CD4-positive, alpha-beta T cell treated with Interleukin-6 for 4 hours (primary cell): ENCODE measurements around the gene CRKL.
A peak's percentile ranks its signal among the peaks of the same experiment; 100 is the strongest.
"Not testable (repeated sequence)": the region's sequence is repeated elsewhere in the genome, so short reads cannot be mapped to it uniquely, and the experiment has no call there.

Experiments used
- DNase-seq: peaks from one replicate; pipeline ENCODE4 v3.0.0-alpha.2; 2020; ENCODE audit warnings: mixed read lengths

The CRKL gene

DNA sequence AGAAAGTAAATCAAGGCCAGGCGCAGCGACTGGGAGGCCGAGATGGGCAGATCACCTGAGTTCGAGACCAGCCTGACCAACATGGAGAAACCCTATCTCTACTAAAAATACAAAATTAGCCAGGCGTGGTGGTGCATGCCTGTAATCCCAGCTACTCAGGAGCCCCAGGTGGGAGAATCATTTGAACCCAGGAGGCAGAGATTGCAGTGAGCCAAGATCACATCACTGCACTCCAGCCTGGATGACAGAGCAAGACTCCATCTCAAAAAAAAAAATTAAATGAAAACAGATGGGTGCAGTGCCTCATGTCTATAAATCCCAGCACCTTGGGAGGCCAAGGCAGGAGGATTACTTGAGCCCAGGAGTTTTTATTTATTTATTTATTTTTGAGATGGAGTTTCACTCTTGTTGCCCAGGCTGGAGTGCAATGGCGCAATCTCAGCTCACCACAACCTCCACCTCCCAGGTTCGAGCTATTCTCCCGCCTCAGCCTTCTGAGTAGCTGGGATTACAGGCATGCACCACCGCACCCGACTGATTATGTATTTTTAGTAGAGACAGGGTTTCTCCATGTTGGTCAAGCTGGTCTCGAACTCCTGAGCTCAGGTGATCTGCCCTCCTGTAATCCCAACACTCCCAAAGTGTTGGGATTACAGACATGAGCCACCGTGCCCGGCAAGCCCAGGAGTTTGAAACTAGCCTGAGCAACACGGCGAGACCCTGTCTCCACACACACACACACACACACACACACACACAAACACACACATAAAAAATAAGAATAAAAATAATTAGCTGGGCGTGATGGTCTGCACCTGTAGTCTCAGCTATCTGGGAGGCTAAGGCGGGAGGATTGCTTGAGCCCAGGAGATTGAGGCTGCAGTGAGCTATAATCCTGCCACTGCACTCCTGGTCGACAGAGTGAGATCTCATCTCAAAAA is 15.8 kb upstream of the CRKL start:
- DNase-seq = not testable (repeated sequence)

DNA sequence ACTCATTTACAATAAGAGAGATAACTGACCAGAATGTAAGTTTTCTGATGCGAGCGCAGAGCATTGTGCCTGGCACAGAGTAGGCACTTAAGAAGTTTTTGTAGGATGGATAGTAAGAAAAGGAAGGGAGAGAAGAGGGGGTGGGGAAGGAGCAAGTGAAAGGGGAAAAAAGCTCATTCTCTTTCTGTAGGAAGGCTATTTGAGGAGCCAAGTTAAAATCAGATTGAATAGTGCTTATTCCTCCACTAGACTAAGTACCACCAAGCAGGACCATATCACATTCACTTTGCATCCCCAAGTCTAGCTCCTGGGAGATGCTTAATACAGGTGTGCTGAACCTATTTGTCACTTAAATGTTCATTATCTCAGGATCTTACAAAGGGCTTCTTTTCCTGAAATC is 14.1 kb upstream of the CRKL start:
- no peak for DNase-seq

DNA sequence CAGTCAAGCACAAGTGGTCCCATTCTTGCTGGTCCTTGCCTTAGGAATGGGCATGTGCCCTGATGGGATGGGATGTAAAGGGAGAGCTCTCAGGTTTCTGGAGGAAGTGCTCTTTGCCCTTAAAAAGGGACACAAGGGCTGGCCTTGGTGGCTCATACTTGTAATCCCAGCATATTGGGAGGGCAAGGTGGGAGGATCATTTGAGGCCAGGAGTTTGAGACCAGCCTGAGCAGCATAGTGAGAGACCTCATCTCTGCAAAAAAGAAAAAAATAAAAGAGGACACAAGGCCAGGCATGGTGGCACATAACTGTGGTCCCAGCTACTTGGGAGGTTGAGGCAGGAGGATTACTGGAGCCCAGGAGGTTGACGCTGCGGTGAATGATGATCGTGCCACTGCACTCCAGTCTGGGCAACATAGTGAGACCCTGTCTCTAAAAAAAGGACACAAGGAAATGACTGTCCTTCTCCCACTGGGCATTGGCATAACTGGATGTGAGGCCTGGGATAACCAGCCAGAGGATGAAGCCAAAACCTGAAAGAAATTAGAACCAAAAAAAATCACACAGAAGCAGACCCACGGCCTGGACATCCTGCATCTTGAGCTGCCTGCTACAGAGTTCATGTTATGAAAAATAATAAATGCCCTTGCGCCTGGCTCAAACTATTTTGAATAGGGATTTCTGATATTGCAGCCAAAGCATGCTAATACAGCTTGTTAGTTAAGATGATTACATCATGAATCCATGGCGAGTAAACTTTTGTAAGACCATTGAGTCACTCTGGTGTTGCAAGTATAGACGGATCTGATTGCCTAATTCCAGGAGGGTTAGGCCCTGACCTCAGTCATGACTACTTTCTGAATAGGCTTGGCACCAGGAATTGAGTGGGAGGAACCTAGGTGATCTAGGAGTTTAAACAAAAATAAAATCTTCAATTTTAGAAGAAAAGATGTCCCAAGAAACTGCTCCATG is 12.9 kb upstream of the CRKL start:
- DNase-seq = no peak

DNA sequence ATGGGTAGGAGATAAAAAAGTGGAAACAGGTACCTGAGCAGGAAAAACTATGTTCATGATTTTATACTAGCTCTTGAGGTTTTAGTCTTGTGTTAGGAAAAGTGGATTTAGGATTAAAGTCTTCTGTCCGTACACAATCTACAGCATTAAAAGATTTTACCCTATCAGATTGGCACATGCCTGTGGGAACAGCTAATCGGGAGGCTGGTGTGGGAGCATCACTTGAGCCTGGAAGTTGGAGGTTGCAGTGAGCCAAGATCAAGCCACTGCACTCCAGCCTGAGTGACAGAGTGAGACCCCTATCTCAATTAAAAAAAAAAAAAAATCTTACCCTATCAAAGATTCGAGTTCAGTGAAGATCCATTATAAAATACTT is 12.2 kb upstream of the CRKL start:
- no peak for DNase-seq

DNA sequence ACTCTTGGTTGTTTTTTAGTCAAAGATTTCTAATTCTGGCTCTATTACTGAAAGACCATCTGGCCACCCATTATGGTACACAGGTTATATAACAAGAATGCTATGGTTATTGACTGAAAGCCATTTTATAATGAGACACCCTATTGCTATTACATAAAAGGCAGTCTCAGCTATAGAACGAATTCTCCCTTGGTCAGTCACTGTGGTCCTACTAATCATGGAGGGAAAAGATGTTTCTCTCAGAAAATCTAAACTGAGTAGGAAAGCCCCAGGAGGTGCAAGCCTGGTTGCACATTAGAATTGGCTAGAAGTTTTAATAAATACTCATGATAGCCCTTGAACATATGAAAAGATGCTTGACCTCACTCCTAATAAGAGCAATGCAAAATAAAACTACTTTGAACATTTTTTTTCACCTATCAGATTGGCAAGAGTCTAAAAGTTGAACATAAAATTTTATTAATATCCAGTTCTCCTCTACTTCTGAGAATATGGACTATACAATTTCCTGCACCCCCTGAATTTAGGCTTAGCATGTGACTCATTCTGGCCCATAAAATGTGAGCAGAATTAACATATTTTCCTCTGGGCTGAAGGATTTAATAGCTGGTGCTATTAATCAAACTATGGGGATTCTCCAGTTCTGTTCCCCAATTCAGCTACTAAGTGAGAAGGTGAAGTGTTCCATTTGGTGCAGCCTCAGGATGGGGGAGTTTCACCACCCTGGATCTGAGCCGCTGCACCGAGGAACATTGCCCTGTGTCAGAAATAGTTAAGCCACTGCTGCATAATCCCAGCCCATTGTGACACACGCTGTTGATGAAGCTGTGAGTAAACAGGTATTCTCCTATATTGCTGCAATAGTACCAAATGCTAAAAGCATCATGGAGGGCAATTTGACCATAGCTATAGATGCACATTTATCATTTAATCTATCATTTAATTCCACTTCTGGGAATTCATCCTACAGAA is 11.5 kb upstream of the CRKL start:
- no peak for DNase-seq

DNA sequence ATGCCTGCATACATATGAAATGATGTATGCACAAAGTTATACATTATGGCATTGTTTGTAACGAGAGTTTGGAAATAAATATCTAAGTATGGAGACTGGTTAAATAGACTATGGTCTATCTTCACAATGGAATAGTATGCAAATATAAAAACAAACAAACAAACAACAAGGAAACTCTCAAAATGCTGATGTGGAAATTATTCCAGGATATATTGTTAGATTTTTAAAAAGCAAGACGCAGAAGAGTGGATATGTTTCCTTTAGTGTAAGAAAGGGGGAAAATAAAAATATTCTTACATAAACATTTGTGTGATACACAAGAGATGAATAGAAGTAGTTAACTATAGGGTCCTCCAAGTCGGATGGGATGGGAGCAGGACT is 10.8 kb upstream of the CRKL start:
- DNase-seq = no peak

DNA sequence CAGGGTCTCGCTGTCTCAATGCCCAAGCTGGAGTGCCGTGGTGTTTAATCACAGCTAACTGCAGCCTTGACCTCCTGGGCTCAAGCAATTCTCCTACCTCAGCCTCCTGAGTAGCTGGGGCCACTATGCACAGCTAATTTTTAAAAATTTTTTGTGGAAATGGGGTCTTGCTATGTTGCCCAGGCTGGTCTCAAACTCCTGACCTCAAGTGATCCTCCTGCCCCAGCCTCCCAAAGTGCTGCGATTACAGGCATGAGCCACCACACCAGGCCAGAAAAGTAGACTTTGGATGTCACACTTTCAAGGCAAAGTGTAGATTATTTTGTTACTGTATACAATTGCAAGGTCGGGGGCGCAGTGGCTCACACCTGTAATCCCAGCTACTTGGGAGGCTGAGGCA is 8.5 kb upstream of the CRKL start:
- not testable (repeated sequence) for DNase-seq

DNA sequence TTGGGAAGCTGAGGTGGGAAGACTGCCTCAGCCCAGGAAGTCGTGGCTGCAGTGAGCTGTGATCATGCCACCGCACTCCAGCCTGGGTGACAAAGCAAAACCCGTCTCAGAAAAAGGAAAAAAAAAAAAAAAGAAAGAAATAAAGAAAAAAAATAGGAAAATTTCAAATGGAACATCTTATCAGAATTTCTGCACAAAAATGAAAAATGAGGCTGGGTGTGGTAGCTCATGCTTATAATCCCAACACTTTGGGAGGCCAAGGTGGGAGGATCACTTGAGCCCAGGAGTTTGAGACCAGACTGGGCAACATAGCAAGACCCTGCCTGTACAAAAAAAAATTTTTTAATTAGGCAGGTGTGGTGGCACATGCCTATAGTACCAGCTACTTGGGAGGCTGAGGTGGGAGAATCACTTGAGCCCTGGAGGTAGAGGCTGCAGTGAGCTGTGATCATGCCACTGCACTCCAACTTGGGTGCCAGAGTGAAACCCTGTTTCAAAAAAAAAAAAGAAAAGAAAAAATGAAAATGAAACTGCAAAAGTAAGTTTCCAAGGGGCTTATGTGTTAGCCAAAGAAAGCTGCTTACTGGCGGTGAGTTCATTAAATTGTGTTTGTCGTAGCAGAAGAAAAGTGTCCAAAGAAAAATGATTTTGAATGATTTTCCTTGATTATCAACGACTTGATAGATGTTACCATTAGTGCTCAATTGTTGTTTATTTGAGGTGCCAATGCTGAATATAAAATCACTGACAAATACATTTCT is 7.5 kb upstream of the CRKL start:
- DNase-seq = no peak

DNA sequence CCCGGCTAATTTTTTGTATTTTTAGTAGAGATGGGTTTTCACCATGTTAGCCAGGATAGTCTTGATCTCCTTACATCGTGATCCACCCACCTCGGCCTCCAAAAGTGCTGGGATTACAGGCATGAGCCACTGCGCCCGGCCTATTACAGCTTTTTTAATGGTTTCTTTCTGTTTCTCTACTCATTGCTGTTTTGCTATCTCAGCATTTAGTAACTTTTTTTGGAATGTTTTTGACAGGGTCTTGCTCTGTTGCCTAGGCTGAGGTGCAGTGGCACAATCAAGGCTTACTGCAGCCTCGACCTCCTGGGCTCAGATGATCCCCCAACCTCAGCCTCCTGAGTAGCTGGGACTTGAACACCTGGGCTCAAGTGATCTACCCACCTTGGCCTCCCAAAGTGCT is 4.7 kb upstream of the CRKL start:
- DNase-seq = no peak

DNA sequence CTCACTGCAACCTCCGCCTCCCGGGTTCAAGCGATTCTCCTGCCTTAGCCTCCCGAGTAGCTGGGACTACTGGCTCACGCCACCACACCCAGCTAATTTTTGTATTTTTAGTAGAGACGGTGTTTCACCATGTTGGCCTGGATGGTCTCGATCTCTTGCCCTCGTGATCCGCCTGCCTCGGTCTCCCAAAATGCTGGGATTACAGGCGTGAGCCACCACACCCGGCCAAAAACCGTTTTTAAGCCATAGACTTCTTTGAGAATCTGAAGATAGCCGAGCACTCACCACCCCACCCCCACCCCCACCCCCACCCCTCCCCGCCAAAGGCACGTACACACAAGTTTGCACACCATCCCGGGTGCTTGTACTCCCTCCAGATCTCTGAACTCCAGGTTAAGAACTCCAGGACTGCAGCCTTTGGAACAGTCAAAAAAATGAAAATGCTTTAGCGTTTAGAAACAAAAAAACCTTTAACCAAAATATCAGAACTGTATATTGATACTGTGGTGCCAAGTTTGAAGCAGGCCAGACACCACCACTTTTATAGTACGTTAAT is 1.5 kb downstream of the CRKL start:
- peak; percentile 10 for DNase-seq

DNA sequence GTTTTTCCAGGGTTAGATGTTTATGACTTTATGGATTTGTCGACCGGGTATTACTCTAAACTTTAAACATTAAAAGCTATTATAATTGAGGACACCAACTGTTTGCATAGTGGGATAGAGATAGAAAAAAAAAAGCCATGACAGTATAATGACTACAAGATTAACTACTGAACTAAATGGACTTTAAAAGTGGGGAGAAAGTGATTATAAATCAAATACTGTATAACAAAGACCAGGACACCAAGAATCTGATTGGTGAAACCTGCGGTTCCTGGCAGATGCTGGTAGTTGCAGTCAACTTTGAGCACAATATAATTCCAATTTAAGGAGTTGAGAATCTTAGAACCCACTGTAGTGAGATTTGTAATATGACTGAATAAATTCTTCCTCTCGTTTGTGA is 2.5 kb downstream of the CRKL start:
- DNase-seq = no peak

DNA sequence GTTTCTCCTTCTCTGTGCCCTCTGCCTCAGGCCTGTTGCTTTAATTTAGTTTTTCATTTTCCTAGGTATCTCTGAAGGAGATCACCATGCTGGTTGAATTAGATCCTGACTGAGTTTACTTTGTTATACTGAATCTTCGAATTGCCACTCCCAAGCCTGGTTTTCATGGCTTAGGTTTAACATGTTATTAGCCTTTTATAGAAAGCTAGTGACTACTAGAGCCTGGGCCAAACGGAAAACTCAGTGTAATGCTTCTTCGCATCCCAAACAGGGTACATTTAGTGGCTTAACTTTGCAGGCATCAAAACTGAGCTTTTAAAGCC is 3.6 kb downstream of the CRKL start:
- no peak for DNase-seq

DNA sequence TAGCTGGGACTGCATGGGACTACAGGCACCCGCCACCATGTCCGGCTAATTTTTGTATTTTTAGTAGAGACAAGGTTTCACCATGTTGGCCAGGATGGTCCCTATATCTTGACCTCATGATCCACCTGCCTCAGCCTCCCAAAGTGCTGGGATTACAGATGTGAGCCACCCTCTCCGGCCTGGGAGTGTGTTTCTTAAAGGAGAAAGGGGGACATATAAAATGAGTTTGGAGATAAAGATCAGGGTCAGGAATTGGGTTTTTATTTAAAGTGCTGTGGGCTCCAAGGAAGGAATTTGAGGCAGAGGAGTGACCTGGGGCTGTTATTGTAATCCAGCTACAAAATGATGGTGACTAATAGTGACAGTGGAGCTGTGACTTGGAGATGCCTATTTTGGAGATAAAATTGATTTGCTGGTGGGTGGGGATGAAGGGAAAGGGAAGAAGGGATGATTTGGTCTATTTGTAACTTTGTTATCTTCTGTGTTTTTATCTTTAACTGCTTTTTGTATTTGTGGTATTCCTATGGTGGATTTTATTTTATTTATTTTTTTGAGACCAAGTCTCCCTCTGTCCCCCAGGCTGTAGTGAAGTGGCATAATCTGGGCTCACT is 5.0 kb downstream of the CRKL start:
- DNase-seq = no peak

DNA sequence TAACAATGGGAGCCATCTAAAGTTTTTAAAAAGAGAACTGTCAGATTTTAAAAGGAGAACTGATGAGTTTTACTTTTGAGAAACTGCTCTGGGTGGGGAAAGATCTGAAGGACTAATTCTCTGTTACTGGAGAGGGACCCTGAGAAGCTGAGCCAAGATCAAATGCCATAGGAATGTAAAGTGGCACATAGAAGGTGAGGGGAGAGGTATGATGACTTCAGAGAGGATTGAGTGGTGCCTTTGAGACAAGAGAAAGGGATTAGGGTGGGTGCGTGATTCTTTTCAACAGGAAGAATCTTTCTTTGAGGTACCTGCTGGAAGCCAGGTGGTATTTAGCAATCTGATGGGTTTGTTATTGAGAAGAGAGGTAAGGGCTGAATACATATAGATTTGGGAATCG is 9.0 kb downstream of the CRKL start:
- no peak for DNase-seq

DNA sequence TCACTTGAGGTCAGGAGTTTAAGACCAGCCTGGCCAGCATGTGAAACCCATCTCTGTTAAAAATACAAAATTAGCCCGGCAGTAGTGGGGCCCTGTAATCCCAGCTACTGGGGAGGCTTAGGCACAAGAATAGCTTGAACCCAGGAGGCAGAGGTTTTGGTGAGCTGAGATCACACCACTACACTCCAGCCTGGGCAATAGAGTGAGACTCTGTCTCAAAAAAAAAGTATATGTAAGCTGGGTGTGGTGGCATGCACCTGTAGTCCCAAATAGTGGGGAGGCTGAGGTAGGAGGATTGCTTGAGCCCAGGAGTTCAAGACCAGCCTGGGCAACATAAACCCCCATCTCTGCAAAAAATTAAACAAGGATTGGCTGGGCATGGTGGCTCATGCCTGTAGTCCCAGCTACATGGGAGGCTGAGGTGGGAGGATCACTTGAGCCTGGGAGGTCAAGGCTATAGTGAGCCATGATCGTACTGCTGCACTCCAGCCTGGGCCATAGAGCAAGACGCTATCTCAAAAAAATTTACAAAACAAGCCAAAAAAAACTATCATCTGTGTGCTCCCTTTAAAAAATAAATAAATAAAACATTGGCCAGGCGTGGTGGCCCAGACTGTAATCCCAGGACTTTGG is 10.8 kb downstream of the CRKL start:
- DNase-seq = no peak

DNA sequence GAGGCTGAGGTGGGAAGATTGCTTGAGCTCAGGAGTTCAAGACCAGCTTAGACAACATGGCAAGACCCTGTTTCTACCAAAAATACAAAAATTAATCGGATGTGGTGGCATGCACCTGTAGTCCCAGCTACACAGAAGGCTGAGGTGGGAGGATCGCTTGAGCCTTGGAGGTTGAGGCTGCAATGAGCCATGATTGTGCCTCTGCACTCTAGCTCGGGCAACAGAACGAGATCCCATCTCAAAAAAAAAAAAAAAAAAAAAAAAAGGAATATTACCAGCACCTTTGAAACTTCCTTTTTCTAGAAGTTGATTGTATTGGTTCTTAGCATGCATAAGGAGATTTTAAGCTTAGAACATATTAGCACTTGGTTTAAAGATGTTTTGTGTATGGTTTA is 11.4 kb downstream of the CRKL start:
- DNase-seq = no peak

DNA sequence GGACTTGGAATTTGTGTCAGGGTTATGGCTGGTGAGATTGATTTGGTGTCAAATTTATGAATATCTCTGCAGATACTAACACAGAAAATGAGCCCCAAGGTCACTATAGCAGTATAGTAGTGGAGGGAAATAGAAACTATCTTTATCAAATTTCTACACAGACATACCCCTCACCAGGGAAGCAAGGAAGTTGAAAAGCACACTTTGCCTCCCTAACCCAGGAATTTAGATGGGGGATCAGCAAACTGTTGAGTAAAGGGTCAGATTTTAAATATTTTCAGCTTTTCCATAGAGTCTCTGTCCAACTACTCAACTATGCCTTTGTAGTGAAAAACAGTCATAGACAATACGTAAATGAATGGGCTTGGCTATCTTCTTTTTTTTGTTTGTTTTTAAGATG is 12.8 kb downstream of the CRKL start:
- DNase-seq = no peak

DNA sequence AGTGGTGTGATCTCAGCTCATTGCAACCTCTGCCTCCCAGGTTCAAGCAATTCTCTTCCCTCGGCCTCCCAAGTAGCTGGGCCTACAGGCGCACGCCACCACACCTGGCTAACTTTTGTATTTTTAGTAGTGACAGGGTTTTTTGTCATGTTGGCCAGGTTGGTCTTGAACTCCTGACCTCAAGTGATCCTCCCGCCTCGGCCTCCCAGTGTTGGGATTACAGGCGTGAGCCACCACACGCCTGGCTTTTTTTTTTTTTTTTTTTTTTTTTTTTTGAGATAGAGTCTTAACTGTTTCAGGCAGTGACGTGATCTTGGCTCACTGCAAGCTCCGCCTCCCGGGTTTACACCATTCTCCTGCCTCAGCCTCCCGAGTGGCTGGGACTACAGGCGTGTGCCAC is 13.2 kb downstream of the CRKL start:
- DNase-seq = not testable (repeated sequence)

DNA sequence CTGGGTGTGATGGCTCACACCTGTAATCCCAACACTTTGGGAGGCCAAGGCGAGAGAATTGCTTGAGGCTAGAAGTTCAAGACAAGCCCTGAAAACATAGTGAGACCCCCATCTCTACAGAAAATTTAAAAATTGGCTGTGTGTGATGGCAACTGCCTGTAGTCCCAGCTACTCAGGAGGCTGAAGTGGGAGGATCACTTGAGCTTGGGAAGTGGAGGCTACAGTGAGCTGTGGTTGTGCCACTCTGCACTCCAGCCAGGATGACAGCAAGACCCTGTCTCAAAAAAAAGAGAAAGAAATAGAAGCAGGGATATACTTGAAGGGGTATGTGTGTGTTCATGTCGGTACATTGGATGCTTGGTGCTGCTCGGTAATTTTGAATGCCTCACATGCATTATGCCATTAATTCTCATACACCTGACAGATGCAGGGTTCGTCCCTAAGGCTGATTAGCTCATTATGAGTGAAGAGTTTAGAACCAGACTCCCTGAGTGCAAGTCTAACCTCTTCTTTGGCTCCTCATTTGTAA is 14.0 kb downstream of the CRKL start:
- no peak for DNase-seq

DNA sequence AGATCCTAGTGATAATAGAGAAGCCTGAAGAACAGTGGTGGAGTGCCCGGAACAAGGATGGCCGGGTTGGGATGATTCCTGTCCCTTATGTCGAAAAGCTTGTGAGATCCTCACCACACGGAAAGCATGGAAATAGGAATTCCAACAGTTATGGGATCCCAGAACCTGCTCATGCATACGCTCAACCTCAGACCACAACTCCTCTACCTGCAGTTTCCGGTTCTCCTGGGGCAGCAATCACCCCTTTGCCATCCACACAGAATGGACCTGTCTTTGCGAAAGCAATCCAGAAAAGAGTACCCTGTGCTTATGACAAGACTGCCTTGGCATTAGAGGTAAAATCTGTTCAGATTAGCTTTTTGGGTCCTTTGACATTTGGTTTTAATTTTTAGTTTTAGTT is 16.7 kb downstream of the CRKL start:
- DNase-seq = no peak
